ENCODE results near the gene AAMP.
A peak's percentile ranks its signal among the peaks of the same experiment; 100 is the strongest.
"Not testable (repeated sequence)": the region's sequence is repeated elsewhere in the genome, so short reads cannot be mapped to it uniquely, and the experiment has no call there.

AAMP gene

GRCh38 chr2:218273908-218274249 is 3.9 kb upstream of the AAMP start:
- H3K4me3 ChIP-seq (ENCODE audit: low read depth, low read length) = no peak overlapping the region
- no peak for DNase-seq (ENCODE audit: low read depth)
- no peak for TF ChIP-seq CTCF (IDR thresholded peaks at IDR 0.05; ENCODE audit: control insufficient read depth, extremely low read depth, insufficient read depth)

- not testable (repeated sequence) for H3K4me3 ChIP-seq (ENCODE audit: low read depth, low read length); DNase-seq (ENCODE audit: low read depth)
Measured at GRCh38 chr2:218273214-218273907, 3.4 kb upstream of the AAMP start.

GRCh38 chr2:218272531-218273212 is 2.7 kb upstream of the AAMP start:
- no peak overlapping the region for H3K4me3 ChIP-seq (ENCODE audit: low read depth, low read length)
- TF ChIP-seq CTCF (IDR thresholded peaks at IDR 0.05; ENCODE audit: control insufficient read depth, extremely low read depth, insufficient read depth) = peak; percentile 86
- DNase-seq (ENCODE audit: low read depth) = peak; percentile 83

GRCh38 chr2:218271865-218272530 is 2.1 kb upstream of the AAMP start:
- TF ChIP-seq CTCF (IDR thresholded peaks at IDR 0.05; ENCODE audit: control insufficient read depth, extremely low read depth, insufficient read depth) = no peak
- H3K4me3 ChIP-seq (ENCODE audit: low read depth, low read length) = peak overlapping the region; percentile 72
- no peak for DNase-seq (ENCODE audit: low read depth)

- no peak for DNase-seq (ENCODE audit: low read depth)
- no peak for TF ChIP-seq CTCF (IDR thresholded peaks at IDR 0.05; ENCODE audit: control insufficient read depth, extremely low read depth, insufficient read depth)
- peak overlapping the region; percentile 72 for H3K4me3 ChIP-seq (ENCODE audit: low read depth, low read length)
Measured at GRCh38 chr2:218271487-218271797, 1.5 kb upstream of the AAMP start.

- no peak for DNase-seq (ENCODE audit: low read depth)
Measured at GRCh38 chr2:218270721-218271486, 967 bp upstream of the AAMP start.

More at GRCh38 chr2:218270721-218271486, 967 bp upstream of the AAMP start:
- peak overlapping the region; percentile 72 for H3K4me3 ChIP-seq (ENCODE audit: low read depth, low read length)
- TF ChIP-seq CTCF (IDR thresholded peaks at IDR 0.05; ENCODE audit: control insufficient read depth, extremely low read depth, insufficient read depth) = no peak
